ENCODE data around the gene DNM3.

DNM3 gene

GRCh38 chr1:172162236-172162635 lies 320.9 kb downstream of the DNM3 start:
- Histone ChIP-seq H3K4me2 (ENCODE audit: low read length, poor library complexity, severe bottlenecking) (no peak overlapping the region), H3K36me3 (ENCODE audit: control insufficient read depth in 1 of 2, insufficient read depth in 2 of 2, low read depth in 1 of 2, low read length in 2 of 2) (no peaks in the 10 kb centered on the region)

GRCh38 chr1:172163498-172164215 lies 322.4 kb downstream of the DNM3 start:
- peak; percentile 88 for DNase-seq
- Histone ChIP-seq H3K4me1 (ENCODE audit: control insufficient read depth, insufficient read depth, low read depth, low read length) (peaks cover 4% of the 10 kb centered on the region), H4K8ac (ENCODE audit: low read length) (no peak overlapping the region), H3K18ac (ENCODE audit: low read depth in 1 of 2, low read length in 2 of 2) (peak overlapping the region in 1 of 2 experiments; percentile 50), H2BK15ac (ENCODE audit: low read depth, poor library complexity, severe bottlenecking) (no peak overlapping the region), H3K79me1 (replicated peaks; ENCODE audit: low read length, poor library complexity, severe bottlenecking) (no peaks in the 10 kb centered on the region), H2BK12ac (ENCODE audit: low read length in 2 of 2) (peak overlapping the region in 1 of 2 experiments; percentile 6), H3K4me2 (ENCODE audit: low read length, poor library complexity, severe bottlenecking) (no peak overlapping the region), H4K91ac (ENCODE audit: low read length) (no peak overlapping the region), H3K23ac (ENCODE audit: low read length in 2 of 2) (no peak overlapping the region), H3K27me3 (ENCODE audit: control insufficient read depth in 1 of 2, insufficient read depth in 1 of 2, low read length in 2 of 2) (no peaks in the 10 kb centered on the region), H2AFZ (ENCODE audit: low read depth, low read length) (no peak overlapping the region), H3K4me3 (ENCODE audit: insufficient read depth in 1 of 2, low read depth in 1 of 2, low read length in 2 of 2) (no peak overlapping the region), H3K14ac (ENCODE audit: low read length in 2 of 2) (no peak overlapping the region), H3K9ac (ENCODE audit: low read length) (no peak overlapping the region), H2BK5ac (ENCODE audit: low read depth, low read length, poor library complexity, severe bottlenecking) (no peak overlapping the region), H3K4ac (ENCODE audit: low read depth in 1 of 2, low read length in 2 of 2) (no peak overlapping the region), H3K36me3 (ENCODE audit: control insufficient read depth in 1 of 2, insufficient read depth in 2 of 2, low read depth in 1 of 2, low read length in 2 of 2) (no peaks in the 10 kb centered on the region), H2BK120ac (ENCODE audit: low read depth, low read length) (no peak overlapping the region), H2AK5ac (ENCODE audit: low read length, severe bottlenecking) (no peak overlapping the region), H3K9me3 (ENCODE audit: control insufficient read depth, low read length) (no peaks in the 10 kb centered on the region), H3K27ac (ENCODE audit: low read length, poor library complexity, severe bottlenecking) (peak overlapping the region; percentile 80)
- WGBS, result no CpG with 5 or more reads among the region's 4 CpGs

More at GRCh38 chr1:172162236-172162635, 320.9 kb downstream of the DNM3 start:
- Histone ChIP-seq H3K4me3 (ENCODE audit: insufficient read depth in 1 of 2, low read depth in 1 of 2, low read length in 2 of 2) (no peak overlapping the region), H2BK5ac (ENCODE audit: low read depth, low read length, poor library complexity, severe bottlenecking) (no peak overlapping the region), H2BK12ac (ENCODE audit: low read length in 2 of 2) (no peak overlapping the region), H3K4me1 (ENCODE audit: control insufficient read depth, insufficient read depth, low read depth, low read length) (peaks cover 4% of the 10 kb centered on the region), H2BK15ac (ENCODE audit: low read depth, poor library complexity, severe bottlenecking) (no peak overlapping the region), H3K4ac (ENCODE audit: low read depth in 1 of 2, low read length in 2 of 2) (no peak overlapping the region), H3K14ac (ENCODE audit: low read length in 2 of 2) (no peak overlapping the region), H2AFZ (ENCODE audit: low read depth, low read length) (no peak overlapping the region), H3K27me3 (ENCODE audit: control insufficient read depth in 1 of 2, insufficient read depth in 1 of 2, low read length in 2 of 2) (no peaks in the 10 kb centered on the region), H3K9me3 (ENCODE audit: control insufficient read depth, low read length) (no peaks in the 10 kb centered on the region), H3K27ac (ENCODE audit: low read length, poor library complexity, severe bottlenecking) (no peak overlapping the region), H2AK5ac (ENCODE audit: low read length, severe bottlenecking) (no peak overlapping the region), H2BK120ac (ENCODE audit: low read depth, low read length) (no peak overlapping the region), H3K9ac (ENCODE audit: low read length) (no peak overlapping the region), H4K8ac (ENCODE audit: low read length) (no peak overlapping the region), H4K91ac (ENCODE audit: low read length) (no peak overlapping the region), H3K18ac (ENCODE audit: low read depth in 1 of 2, low read length in 2 of 2) (no peak overlapping the region), H3K79me1 (replicated peaks; ENCODE audit: low read length, poor library complexity, severe bottlenecking) (no peaks in the 10 kb centered on the region), H3K23ac (ENCODE audit: low read length in 2 of 2) (no peak overlapping the region)
- no CpG with 5 or more reads among the region's 2 CpGs for WGBS
- DNase-seq, result peak; percentile 69

- Histone ChIP-seq H3K4me1 (ENCODE audit: control insufficient read depth, insufficient read depth, low read depth, low read length) (peaks cover 5% of the 10 kb centered on the region), H3K23ac (ENCODE audit: low read length in 2 of 2) (no peak overlapping the region), H4K8ac (ENCODE audit: low read length) (no peak overlapping the region), H2BK12ac (ENCODE audit: low read length in 2 of 2) (peak overlapping the region in 1 of 2 experiments; percentile 77), H2BK120ac (ENCODE audit: low read depth, low read length) (no peak overlapping the region), H3K4me3 (ENCODE audit: insufficient read depth in 1 of 2, low read depth in 1 of 2, low read length in 2 of 2) (no peak overlapping the region), H3K14ac (ENCODE audit: low read length in 2 of 2) (no peak overlapping the region), H3K36me3 (ENCODE audit: control insufficient read depth in 1 of 2, insufficient read depth in 2 of 2, low read depth in 1 of 2, low read length in 2 of 2) (no peaks in the 10 kb centered on the region), H3K79me1 (replicated peaks; ENCODE audit: low read length, poor library complexity, severe bottlenecking) (no peaks in the 10 kb centered on the region), H3K9me3 (ENCODE audit: control insufficient read depth, low read length) (no peaks in the 10 kb centered on the region), H2AK5ac (ENCODE audit: low read length, severe bottlenecking) (peak overlapping the region; percentile 93), H3K27ac (ENCODE audit: low read length, poor library complexity, severe bottlenecking) (no peak overlapping the region), H2BK15ac (ENCODE audit: low read depth, poor library complexity, severe bottlenecking) (no peak overlapping the region), H3K4me2 (ENCODE audit: low read length, poor library complexity, severe bottlenecking) (no peak overlapping the region), H3K4ac (ENCODE audit: low read depth in 1 of 2, low read length in 2 of 2) (peak overlapping the region in 1 of 2 experiments; percentile 79), H2BK5ac (ENCODE audit: low read depth, low read length, poor library complexity, severe bottlenecking) (no peak overlapping the region), H3K18ac (ENCODE audit: low read depth in 1 of 2, low read length in 2 of 2) (peak overlapping the region in 1 of 2 experiments; percentile 48), H2AFZ (ENCODE audit: low read depth, low read length) (no peak overlapping the region), H3K9ac (ENCODE audit: low read length) (no peak overlapping the region), H3K27me3 (ENCODE audit: control insufficient read depth in 1 of 2, insufficient read depth in 1 of 2, low read length in 2 of 2) (no peaks in the 10 kb centered on the region), H4K91ac (ENCODE audit: low read length) (peak overlapping the region; percentile 68)
- 70% methylated on average over 1 of the region's 2 CpGs for WGBS
- no peak for DNase-seq
Measured at GRCh38 chr1:172165403-172165802, 324.1 kb downstream of the DNM3 start.

- H3K14ac ChIP-seq (ENCODE audit: low read length in 2 of 2), result no peak overlapping the region
- H3K27me3 ChIP-seq (ENCODE audit: control insufficient read depth in 1 of 2, insufficient read depth in 1 of 2, low read length in 2 of 2), result no peaks in the 10 kb centered on the region
- DNase-seq, result peak; percentile 77
- H2AK5ac ChIP-seq (ENCODE audit: low read length, severe bottlenecking), result no peak overlapping the region
- H3K4me1 ChIP-seq (ENCODE audit: control insufficient read depth, insufficient read depth, low read depth, low read length), result peaks cover 5% of the 10 kb centered on the region
- H4K91ac ChIP-seq (ENCODE audit: low read length), result no peak overlapping the region
- H3K18ac ChIP-seq (ENCODE audit: low read depth in 1 of 2, low read length in 2 of 2), result no peak overlapping the region
- H2BK120ac ChIP-seq (ENCODE audit: low read depth, low read length), result no peak overlapping the region
- 31% methylated on average over 2 of the region's 4 CpGs for WGBS
- H3K4me2 ChIP-seq (ENCODE audit: low read length, poor library complexity, severe bottlenecking), result no peak overlapping the region
- H3K9me3 ChIP-seq (ENCODE audit: control insufficient read depth, low read length), result no peaks in the 10 kb centered on the region
- H3K36me3 ChIP-seq (ENCODE audit: control insufficient read depth in 1 of 2, insufficient read depth in 2 of 2, low read depth in 1 of 2, low read length in 2 of 2), result no peaks in the 10 kb centered on the region
- H3K4me3 ChIP-seq (ENCODE audit: insufficient read depth in 1 of 2, low read depth in 1 of 2, low read length in 2 of 2), result no peak overlapping the region
- H3K27ac ChIP-seq (ENCODE audit: low read length, poor library complexity, severe bottlenecking), result peak overlapping the region; percentile 98
- H2BK15ac ChIP-seq (ENCODE audit: low read depth, poor library complexity, severe bottlenecking), result no peak overlapping the region
- H3K23ac ChIP-seq (ENCODE audit: low read length in 2 of 2), result no peak overlapping the region
- no peak overlapping the region for H4K8ac ChIP-seq (ENCODE audit: low read length)
- no peaks in the 10 kb centered on the region for H3K79me1 ChIP-seq (replicated peaks; ENCODE audit: low read length, poor library complexity, severe bottlenecking)
- H3K4ac ChIP-seq (ENCODE audit: low read depth in 1 of 2, low read length in 2 of 2), result no peak overlapping the region
- H3K9ac ChIP-seq (ENCODE audit: low read length), result no peak overlapping the region
- H2BK5ac ChIP-seq (ENCODE audit: low read depth, low read length, poor library complexity, severe bottlenecking), result peak overlapping the region; percentile 82
- H2AFZ ChIP-seq (ENCODE audit: low read depth, low read length), result no peak overlapping the region
- H2BK12ac ChIP-seq (ENCODE audit: low read length in 2 of 2), result no peak overlapping the region
Measured at GRCh38 chr1:172167796-172168596, 326.7 kb downstream of the DNM3 start.
